GM06990 (cell line): Measurements from ENCODE around the gene RTN4RL2.

Experiments
- DNase-seq: peaks from one replicate; pipeline ENCODE4 v3.0.0-alpha.2; 2011; ENCODE audit not compliant: insufficient read length; ENCODE audit errors: extremely low read depth
- H3K27me3 ChIP-seq: replicated peaks from 2 replicates; pipeline ENCODE4 v1.6.0; 2011; ENCODE audit warnings: low read length; ENCODE audit not compliant: control insufficient read depth, insufficient read depth
- H3K36me3 ChIP-seq: 2 replicates; pipeline ENCODE4 v1.5.1; 2011; ENCODE audit warnings: low read length; ENCODE audit not compliant: control insufficient read depth, insufficient read depth
- H3K4me3 ChIP-seq: replicated peaks from 2 replicates; pipeline ENCODE4 v1.5.1; 2011; ENCODE audit warnings: low read depth, mild to moderate bottlenecking, control low read depth, low read length
- CTCF ChIP-seq: IDR thresholded peaks from 2 replicates; pipeline ENCODE4 v1.5.1; 2011; ENCODE audit warnings: low read length, control low read depth, mild to moderate bottlenecking, inconsistent platforms; ENCODE audit not compliant: insufficient read depth, poor library complexity, severe bottlenecking

The RTN4RL2 gene

GRCh38 chr11:57496109-57496820, 35.9 kb downstream of the RTN4RL2 start:
- DNase-seq, result no peak
- TF ChIP-seq CTCF, result no peak
- no peak overlapping the region for H3K4me3 ChIP-seq
- peaks cover 4% of the 10 kb centered on the region for H3K36me3 ChIP-seq
- H3K27me3 ChIP-seq, result no peaks in the 10 kb centered on the region

DNA sequence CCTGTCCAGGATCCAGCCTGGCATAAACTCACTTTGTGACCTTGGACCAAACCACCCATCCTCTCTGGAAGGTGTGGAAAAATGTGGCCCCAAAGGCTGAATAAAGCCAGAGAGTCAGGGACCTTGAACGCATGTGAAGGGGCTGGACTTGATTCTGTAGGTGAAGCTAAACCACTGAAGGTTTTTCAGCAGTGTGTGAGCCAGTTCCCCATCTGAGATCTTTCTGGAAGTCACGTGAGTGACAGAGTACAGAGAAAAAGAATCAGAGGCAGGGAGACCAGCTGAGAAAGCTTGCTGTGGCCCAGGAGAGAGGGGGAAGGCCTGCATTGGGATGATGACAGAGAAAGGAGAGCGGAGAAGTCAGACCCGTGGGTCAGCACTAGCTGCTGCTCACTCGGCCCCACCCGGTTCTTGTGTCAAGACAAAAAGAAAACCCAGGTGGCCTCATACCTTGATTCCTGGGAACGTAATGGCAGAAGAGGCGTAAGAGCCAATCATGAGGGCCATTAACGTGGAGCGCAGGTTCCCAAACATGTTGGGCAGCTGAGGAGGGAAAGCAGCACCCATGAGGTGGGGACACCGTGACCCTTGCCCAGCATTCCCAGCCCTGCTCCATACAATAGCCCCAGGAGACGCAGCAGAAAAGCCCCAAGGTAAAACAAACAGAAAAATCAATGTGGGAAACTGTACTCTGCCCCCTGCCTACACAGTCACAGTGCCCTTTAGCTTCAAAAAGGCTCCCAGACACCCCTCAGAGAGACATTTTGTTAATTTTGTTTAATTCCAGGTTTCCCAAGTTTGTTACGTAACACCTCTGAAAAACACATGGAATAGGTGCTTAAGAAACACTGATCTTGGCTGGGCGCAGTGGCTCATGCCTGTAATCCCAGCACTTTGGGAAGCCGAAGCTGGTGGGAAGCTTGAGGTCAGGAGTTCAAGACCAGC, 37.2 kb downstream of the RTN4RL2 start:
- H3K4me3 ChIP-seq, result no peak overlapping the region
- no peak for TF ChIP-seq CTCF
- peaks cover 4% of the 10 kb centered on the region for H3K36me3 ChIP-seq
- no peak for DNase-seq
- H3K27me3 ChIP-seq, result no peaks in the 10 kb centered on the region

DNA sequence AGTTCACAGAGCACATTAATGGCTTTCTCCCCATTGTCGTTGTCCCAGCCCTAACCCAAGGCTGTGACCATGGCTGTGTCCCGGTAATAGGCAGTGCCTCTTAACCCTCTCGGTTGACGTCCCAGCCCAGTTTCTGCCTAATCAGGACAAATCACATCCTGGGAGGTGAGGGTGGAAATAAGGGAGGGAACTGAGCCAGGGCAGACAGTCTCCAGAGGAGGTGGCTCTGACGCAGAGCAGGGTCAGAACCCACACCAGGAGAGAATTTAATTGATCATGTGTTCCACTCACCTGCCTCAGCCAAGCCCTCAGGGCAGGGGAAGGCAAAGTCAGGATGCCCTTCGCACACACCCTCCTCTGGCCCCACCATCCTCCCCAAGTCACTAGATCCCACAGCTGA, 38.2 kb downstream of the RTN4RL2 start:
- TF ChIP-seq CTCF, result no peak
- H3K36me3 ChIP-seq, result peaks cover 4% of the 10 kb centered on the region
- DNase-seq, result no peak
- no peak overlapping the region for H3K4me3 ChIP-seq
- H3K27me3 ChIP-seq, result no peaks in the 10 kb centered on the region

GRCh38 chr11:57499413-57499982, 39.2 kb downstream of the RTN4RL2 start:
- no peak for TF ChIP-seq CTCF
- Histone ChIP-seq H3K27me3 (no peaks in the 10 kb centered on the region), H3K4me3 (no peak overlapping the region), H3K36me3 (peaks cover 4% of the 10 kb centered on the region)
- DNase-seq, result peak; percentile 81

- no peaks in the 10 kb centered on the region for H3K27me3 ChIP-seq
- no peak for TF ChIP-seq CTCF
- no peak for DNase-seq
- no peak overlapping the region for H3K4me3 ChIP-seq
- peaks cover 4% of the 10 kb centered on the region for H3K36me3 ChIP-seq
Observed at GRCh38 chr11:57499983-57500461, 39.7 kb downstream of the RTN4RL2 start.
